ENCODE data around the gene SLC22A16. TPM values are rescaled to one million over a fixed set of nuclear protein-coding genes. Genes with fewer than 3 reads are reported as not detected.

The SLC22A16 gene
- total RNA-seq, 1 donor from 2014 or later: not detected

DNA sequence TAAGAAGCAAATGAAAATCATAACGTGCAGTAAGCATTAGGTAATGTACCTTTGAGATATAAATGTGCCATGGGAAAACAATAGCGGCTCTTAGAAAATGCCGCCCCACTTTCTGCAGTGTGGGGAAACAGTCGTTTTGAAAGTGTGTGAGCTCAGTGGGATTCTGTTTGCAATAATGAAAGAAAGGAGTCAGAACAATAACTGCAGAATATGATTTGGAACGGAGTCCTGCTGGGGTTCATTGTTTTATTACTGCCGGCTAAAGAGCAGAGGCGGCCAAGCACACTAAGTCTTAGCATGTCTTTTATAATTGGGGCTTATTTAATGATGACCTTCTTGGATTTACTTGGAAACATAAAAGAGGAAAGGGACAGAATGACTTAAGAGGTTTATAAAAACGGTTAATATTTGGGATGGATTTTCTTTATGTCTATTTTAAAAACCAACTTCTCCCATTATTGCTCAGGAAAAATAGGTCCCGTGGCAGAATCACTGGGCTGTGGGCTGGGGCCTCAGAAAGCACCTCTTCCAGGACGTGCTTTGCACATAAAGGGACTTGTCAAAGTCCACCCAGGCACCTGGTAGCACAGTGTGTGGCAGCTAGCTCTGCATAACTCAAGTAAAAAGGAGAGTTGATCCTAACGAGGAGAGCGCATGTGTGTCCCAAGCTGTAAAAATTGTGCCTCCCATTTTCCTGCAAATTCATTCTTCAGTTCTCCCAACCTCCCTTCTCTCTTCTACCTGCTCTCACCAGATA lies 44.0 kb upstream of the SLC22A16 start:
- Mint-ChIP-seq H3K4me1 (ENCODE audit: low read depth, unreplicated experiment) (no peaks in the 10 kb centered on the region), H3K27me3 (ENCODE audit: low read depth, unreplicated experiment) (no peaks in the 10 kb centered on the region), H3K4me3 (ENCODE audit: unreplicated experiment) (no peak overlapping the region), H3K9me3 (ENCODE audit: unreplicated experiment) (no peaks in the 10 kb centered on the region), H3K27ac (ENCODE audit: unreplicated experiment) (no peak overlapping the region), H3K36me3 (ENCODE audit: low read depth, unreplicated experiment) (no peaks in the 10 kb centered on the region)
- TF ChIP-seq, protein P1, sequence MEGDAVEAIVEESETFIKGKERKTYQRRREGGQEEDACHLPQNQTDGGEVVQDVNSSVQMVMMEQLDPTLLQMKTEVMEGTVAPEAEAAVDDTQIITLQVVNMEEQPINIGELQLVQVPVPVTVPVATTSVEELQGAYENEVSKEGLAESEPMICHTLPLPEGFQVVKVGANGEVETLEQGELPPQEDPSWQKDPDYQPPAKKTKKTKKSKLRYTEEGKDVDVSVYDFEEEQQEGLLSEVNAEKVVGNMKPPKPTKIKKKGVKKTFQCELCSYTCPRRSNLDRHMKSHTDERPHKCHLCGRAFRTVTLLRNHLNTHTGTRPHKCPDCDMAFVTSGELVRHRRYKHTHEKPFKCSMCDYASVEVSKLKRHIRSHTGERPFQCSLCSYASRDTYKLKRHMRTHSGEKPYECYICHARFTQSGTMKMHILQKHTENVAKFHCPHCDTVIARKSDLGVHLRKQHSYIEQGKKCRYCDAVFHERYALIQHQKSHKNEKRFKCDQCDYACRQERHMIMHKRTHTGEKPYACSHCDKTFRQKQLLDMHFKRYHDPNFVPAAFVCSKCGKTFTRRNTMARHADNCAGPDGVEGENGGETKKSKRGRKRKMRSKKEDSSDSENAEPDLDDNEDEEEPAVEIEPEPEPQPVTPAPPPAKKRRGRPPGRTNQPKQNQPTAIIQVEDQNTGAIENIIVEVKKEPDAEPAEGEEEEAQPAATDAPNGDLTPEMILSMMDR (IDR thresholded peaks at IDR 0.05; ENCODE audit: insufficient read depth, low read depth, low read length): no peak
- no peak for TF ChIP-seq EZH2 (IDR thresholded peaks at IDR 0.05; ENCODE audit: insufficient read depth, low read length)
- H3K9me3 ChIP-seq (ENCODE audit: insufficient read depth, low read depth, low read length): no peaks in the 10 kb centered on the region
- H2AFZ ChIP-seq (ENCODE audit: low read depth, low read length): no peak overlapping the region
- H3K9ac ChIP-seq (ENCODE audit: low read length): no peak overlapping the region
- no peak overlapping the region for H3K4me2 ChIP-seq (ENCODE audit: low read length)
- no peak overlapping the region for H3K27ac ChIP-seq (ENCODE audit: low read depth, low read length)
- H3K36me3 ChIP-seq (ENCODE audit: insufficient read depth, low read length): no peaks in the 10 kb centered on the region
- H3K4me3 ChIP-seq (ENCODE audit: insufficient read depth, low read depth, low read length): no peak overlapping the region
- no peak for DNase-seq (ENCODE audit: low read depth)
- H3K79me2 ChIP-seq (ENCODE audit: insufficient read depth, low read length): no peaks in the 10 kb centered on the region
- FAIRE-seq: no peak
- H3K27me3 ChIP-seq (ENCODE audit: insufficient read depth, low read length): peaks cover 20% of the 10 kb centered on the region
- H3K4me1 ChIP-seq (ENCODE audit: insufficient read depth, low read length): no peaks in the 10 kb centered on the region
- no peaks in the 10 kb centered on the region for H4K20me1 ChIP-seq (ENCODE audit: insufficient read depth, low read length)

DNA sequence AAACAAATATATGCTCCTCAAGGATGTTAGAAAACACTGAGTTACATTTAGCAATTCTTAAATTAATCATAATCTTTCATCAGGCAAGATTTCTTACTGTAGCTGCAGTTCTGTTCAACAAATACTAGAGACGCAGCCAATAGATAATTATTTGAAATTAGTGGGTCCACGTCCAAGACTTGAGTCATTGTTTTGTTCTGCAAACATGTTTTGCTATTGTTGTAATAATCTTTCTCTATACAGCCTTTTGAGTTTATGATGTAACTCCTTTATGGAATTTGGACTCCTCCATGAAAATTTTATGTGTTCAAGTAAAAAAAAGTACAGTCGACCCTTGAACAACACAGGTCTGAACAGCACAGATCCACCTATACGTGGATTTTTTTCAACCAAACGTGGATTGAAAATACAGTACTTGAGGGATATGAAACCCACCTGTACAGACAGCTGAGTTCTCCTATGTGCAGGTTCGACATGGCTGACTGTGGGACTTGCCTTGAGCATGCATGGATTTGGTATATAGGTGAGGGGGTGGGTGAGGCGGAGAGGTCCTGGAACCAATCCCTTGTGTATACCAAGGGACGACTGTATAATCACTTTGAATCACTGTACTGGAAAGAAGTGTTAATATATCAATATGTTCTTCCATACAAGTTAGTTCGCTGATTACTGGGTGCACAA lies 41.3 kb upstream of the SLC22A16 start:
- FAIRE-seq (no peak), DNase-seq (ENCODE audit: low read depth) (no peak)
- H3K27ac Mint-ChIP-seq (ENCODE audit: unreplicated experiment): no peak overlapping the region
- peaks cover 23% of the 10 kb centered on the region for H3K27me3 ChIP-seq (ENCODE audit: insufficient read depth, low read length)
- no peak overlapping the region for H3K4me3 Mint-ChIP-seq (ENCODE audit: unreplicated experiment)
- no peaks in the 10 kb centered on the region for H3K27me3 Mint-ChIP-seq (ENCODE audit: low read depth, unreplicated experiment)
- H3K36me3 Mint-ChIP-seq (ENCODE audit: low read depth, unreplicated experiment): no peaks in the 10 kb centered on the region
- H3K36me3 ChIP-seq (ENCODE audit: insufficient read depth, low read length): no peaks in the 10 kb centered on the region
- no peak overlapping the region for H2AFZ ChIP-seq (ENCODE audit: low read depth, low read length)
- no peak overlapping the region for H3K9ac ChIP-seq (ENCODE audit: low read length)
- H3K4me3 ChIP-seq (ENCODE audit: insufficient read depth, low read depth, low read length): no peak overlapping the region
- H3K79me2 ChIP-seq (ENCODE audit: insufficient read depth, low read length): no peaks in the 10 kb centered on the region
- no peaks in the 10 kb centered on the region for H3K4me1 Mint-ChIP-seq (ENCODE audit: low read depth, unreplicated experiment)
- no peaks in the 10 kb centered on the region for H4K20me1 ChIP-seq (ENCODE audit: insufficient read depth, low read length)
- no peaks in the 10 kb centered on the region for H3K9me3 ChIP-seq (ENCODE audit: insufficient read depth, low read depth, low read length)
- H3K27ac ChIP-seq (ENCODE audit: low read depth, low read length): no peak overlapping the region
- H3K4me2 ChIP-seq (ENCODE audit: low read length): no peak overlapping the region
- TF ChIP-seq, protein P1 (IDR thresholded peaks at IDR 0.05; ENCODE audit: insufficient read depth, low read depth, low read length): no peak
- no peak for TF ChIP-seq EZH2 (IDR thresholded peaks at IDR 0.05; ENCODE audit: insufficient read depth, low read length)
- H3K9me3 Mint-ChIP-seq (ENCODE audit: unreplicated experiment): no peaks in the 10 kb centered on the region
- H3K4me1 ChIP-seq (ENCODE audit: insufficient read depth, low read length): no peaks in the 10 kb centered on the region

DNA sequence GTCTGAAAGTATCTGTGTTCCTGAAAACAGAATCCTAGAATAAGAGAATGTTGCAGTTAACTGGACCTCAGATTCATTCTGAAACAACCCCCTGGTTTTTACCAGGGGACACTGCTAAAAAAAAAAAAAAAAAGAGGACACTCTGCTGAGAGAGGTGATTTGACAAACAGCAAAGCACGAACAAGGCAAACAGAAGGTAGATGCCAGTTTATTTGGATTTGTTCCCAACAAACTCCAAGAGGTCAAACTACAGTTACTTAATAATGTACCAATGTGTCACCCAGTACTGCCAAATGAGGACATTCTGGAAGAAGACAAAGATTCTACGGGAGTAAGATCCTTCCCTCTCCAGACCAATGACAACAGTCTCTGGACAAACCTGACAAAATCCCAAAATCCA lies 40.6 kb upstream of the SLC22A16 start:
- Mint-ChIP-seq H3K36me3 (ENCODE audit: low read depth, unreplicated experiment) (no peaks in the 10 kb centered on the region), H3K4me1 (ENCODE audit: low read depth, unreplicated experiment) (no peaks in the 10 kb centered on the region), H3K27me3 (ENCODE audit: low read depth, unreplicated experiment) (no peaks in the 10 kb centered on the region), H3K9me3 (ENCODE audit: unreplicated experiment) (no peaks in the 10 kb centered on the region), H3K4me3 (ENCODE audit: unreplicated experiment) (no peak overlapping the region), H3K27ac (ENCODE audit: unreplicated experiment) (no peak overlapping the region)
- H3K4me3 ChIP-seq (ENCODE audit: insufficient read depth, low read depth, low read length): no peak overlapping the region
- peaks cover 25% of the 10 kb centered on the region for H3K27me3 ChIP-seq (ENCODE audit: insufficient read depth, low read length)
- H4K20me1 ChIP-seq (ENCODE audit: insufficient read depth, low read length): no peaks in the 10 kb centered on the region
- no peaks in the 10 kb centered on the region for H3K79me2 ChIP-seq (ENCODE audit: insufficient read depth, low read length)
- no peak overlapping the region for H2AFZ ChIP-seq (ENCODE audit: low read depth, low read length)
- H3K36me3 ChIP-seq (ENCODE audit: insufficient read depth, low read length): no peaks in the 10 kb centered on the region
- no peak overlapping the region for H3K4me2 ChIP-seq (ENCODE audit: low read length)
- no peak for TF ChIP-seq EZH2 (IDR thresholded peaks at IDR 0.05; ENCODE audit: insufficient read depth, low read length)
- no peak overlapping the region for H3K9ac ChIP-seq (ENCODE audit: low read length)
- no peak for FAIRE-seq
- DNase-seq (ENCODE audit: low read depth): no peak
- no peak overlapping the region for H3K27ac ChIP-seq (ENCODE audit: low read depth, low read length)
- H3K9me3 ChIP-seq (ENCODE audit: insufficient read depth, low read depth, low read length): no peaks in the 10 kb centered on the region
- H3K4me1 ChIP-seq (ENCODE audit: insufficient read depth, low read length): no peaks in the 10 kb centered on the region
